Epithelial cell of umbilical artery (primary cell): ENCODE results near the gene TRIM74. TPM values are rescaled to one million over a fixed set of nuclear protein-coding genes. Genes with fewer than 3 reads are reported as not detected.

Source experiments
- total RNA-seq: library from RNA; depleted of rRNA; stranded (reverse); fragments of >200 nt; gene quantifications from 2 replicates; pipeline ENCODE4 v1.2.3, GENCODE V29; 2014

The TRIM74 gene
- 0.32 TPM in 1 of 2 replicates, not detected in the other for total RNA-seq

GRCh38 chr7:72968980-72969516 lies at the start of gene TRIM74:
TSS of gene TRIM74 (minus strand) at chr7:72969466. CDS start at chr7:72966157, 3,309 bp downstream.

GRCh38 chr7:72924733-72925545 lies 44.3 kb downstream of the TRIM74 start, which contains the start of gene POM121:
TSS of gene POM121 (plus strand) at chr7:72925095. CDS start at chr7:72925122, 27 bp downstream.

Other genes starting within 250 kb of the TRIM74 start
- 2.1 and 4.2 TPM in 2 replicates for gene TYW1B, start 141.3 kb downstream of the TRIM74 start, total RNA-seq
- 3.9 and 4.0 TPM in 2 replicates for gene POM121, start 44.4 kb downstream of the TRIM74 start, total RNA-seq
- not detected in 2 replicates for gene SPDYE8, start 60.3 kb upstream of the TRIM74 start, total RNA-seq
- not detected in 2 replicates for gene SPDYE11, start 88.4 kb upstream of the TRIM74 start, total RNA-seq
- gene SPDYE9, start 116.6 kb upstream of the TRIM74 start, total RNA-seq: not detected in 2 replicates